Endodermal cell (in vitro differentiated cells): Measurements from ENCODE around the gene TXNDC2. TPM values are rescaled to one million over a fixed set of nuclear protein-coding genes. Genes with fewer than 3 reads are reported as not detected.

Experiments used
- DNase-seq: peaks from one replicate; pipeline ENCODE4 v3.0.0-alpha.2; 2017
- H3K27ac ChIP-seq: 2 replicates; pipeline ENCODE4 v1.5.1; 2013; ENCODE audit warnings: mild to moderate bottlenecking, low read depth, low read length, moderate library complexity
- H3K27me3 ChIP-seq: 2 replicates; pipeline ENCODE4 v1.6.1; 2013; ENCODE audit warnings: mild to moderate bottlenecking, low read length, moderate library complexity; ENCODE audit not compliant: insufficient read depth, control insufficient read depth, poor library complexity, severe bottlenecking
- H3K36me3 ChIP-seq: 2 replicates; pipeline ENCODE4 v1.7.0; 2013; ENCODE audit warnings: mild to moderate bottlenecking, low read length, moderate library complexity; ENCODE audit not compliant: control insufficient read depth, insufficient read depth
- H3K4me1 ChIP-seq: one replicate; pipeline ENCODE4 v1.7.0; 2013; ENCODE audit warnings: low read length; ENCODE audit not compliant: control insufficient read depth, insufficient read depth
- H3K4me3 ChIP-seq: 2 replicates; pipeline ENCODE4 v1.5.1; 2013; ENCODE audit warnings: mild to moderate bottlenecking, low read length, moderate library complexity
- H3K9ac ChIP-seq: 2 replicates; pipeline ENCODE4 v1.6.1; 2013; ENCODE audit warnings: mild to moderate bottlenecking, low read length, moderate library complexity; ENCODE audit not compliant: poor library complexity, severe bottlenecking; ENCODE audit errors: extremely low read depth
- H3K9me3 ChIP-seq: 2 replicates; pipeline ENCODE4 v1.6.1; 2013; ENCODE audit warnings: mild to moderate bottlenecking, low read length, moderate library complexity; ENCODE audit not compliant: control insufficient read depth
- H3K27ac Mint-ChIP-seq: 2 replicates; pipeline ENCODE4 v1.8.0; 2020; ENCODE audit warnings: mixed read lengths
- H3K27me3 Mint-ChIP-seq: 2 replicates; pipeline ENCODE4 v1.8.0; 2021; ENCODE audit warnings: mild to moderate bottlenecking, mixed read lengths; ENCODE audit not compliant: insufficient read depth
- H3K36me3 Mint-ChIP-seq: 2 replicates; pipeline ENCODE4 v1.8.0; 2020; ENCODE audit warnings: low read depth, mixed read lengths
- H3K4me1 Mint-ChIP-seq: 2 replicates; pipeline ENCODE4 v1.8.0; 2020; ENCODE audit warnings: mixed read lengths
- H3K4me3 Mint-ChIP-seq: 2 replicates; pipeline ENCODE4 v1.8.0; 2020; ENCODE audit warnings: mild to moderate bottlenecking, moderate library complexity, mixed read lengths
- H3K9me3 Mint-ChIP-seq: 2 replicates; pipeline ENCODE4 v1.8.0; 2020; ENCODE audit warnings: mild to moderate bottlenecking, mixed read lengths
- WGBS, 2 experiments: methylation state at CpG; one replicate each; pipeline versions ENCODE4 v1.1.5 to v1.1.7; 2013; ENCODE audit warnings: missing lambda C conversion rate in 2 of 2, mixed read lengths in 1 of 2; ENCODE audit not compliant: insufficient coverage in 1 of 2, insufficient read length in 1 of 2; 5-methylcytosine and 5-hydroxymethylcytosine counted together
- total RNA-seq, 2 donors: library from RNA; stranded (reverse); fragmentation: NEBNext Ultra II Directional in 1 of 2; extraction: Animal tissue kit (Norgen Biotek cat#: 25700) in 1 of 2; gene quantifications; 2 replicates in 1 of 2; 3 replicates in 1 of 2; pipeline ENCODE4 v1.2.1, GENCODE V29; 2021
- TF ChIP-seq, protein P1 (sequence below): fragments of 200-600 bp; sonication (generic); conservative IDR thresholded peaks from 2 replicates; pipeline ENCODE4 v1.5.0; 2021; ENCODE audit warnings: antibody characterized with exemption, mild to moderate bottlenecking

The TXNDC2 gene
- total RNA-seq, 2 donors from 2014 or later = not detected

DNA sequence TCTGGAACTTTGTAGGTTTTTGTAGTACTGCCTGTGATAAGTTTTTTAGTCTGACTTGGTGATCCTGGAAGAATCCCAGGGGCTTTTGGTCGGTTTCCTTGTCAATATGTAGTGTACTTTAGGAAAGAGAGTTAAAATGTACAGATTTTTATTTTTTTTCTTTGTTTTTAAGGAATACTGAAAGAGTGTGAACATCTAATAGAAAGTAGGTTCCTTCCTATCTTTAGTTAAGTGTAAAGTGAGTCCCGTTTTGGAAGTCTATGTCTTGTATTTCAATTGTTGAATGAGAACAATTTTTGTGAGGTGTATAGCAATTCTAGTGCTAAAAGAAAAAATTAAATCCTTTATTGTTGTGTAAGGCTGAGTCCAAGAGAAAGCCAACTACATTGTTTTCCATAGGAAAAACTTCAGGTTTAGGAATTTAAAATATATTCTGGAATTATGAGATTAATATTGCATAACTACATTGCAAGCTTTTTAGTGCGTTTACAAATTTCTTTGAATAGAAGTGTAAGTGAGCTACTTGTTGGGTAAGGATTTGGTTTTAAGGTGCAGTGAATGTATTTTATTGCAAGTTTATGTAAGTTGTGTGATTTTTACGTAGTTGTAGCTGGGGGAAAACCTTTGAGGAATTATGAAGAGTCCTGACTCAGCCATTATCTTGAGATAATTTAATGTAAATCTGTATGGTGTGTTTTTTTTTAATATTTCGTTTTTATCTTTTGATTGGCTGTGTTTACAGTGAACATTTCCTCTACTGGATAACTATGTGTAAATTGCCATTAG is 29.7 kb downstream of the TXNDC2 start:
- Mint-ChIP-seq H3K27me3 (peaks cover 6% of the 10 kb centered on the region), H3K4me1 (peaks cover 17% of the 10 kb centered on the region), H3K4me3 (peak overlapping the region; percentile 79), H3K9me3 (no peaks in the 10 kb centered on the region), H3K36me3 (no peaks in the 10 kb centered on the region), H3K27ac (peak overlapping the region; percentile 58)
- Histone ChIP-seq H3K27ac (no peak overlapping the region), H3K4me1 (peaks cover 9% of the 10 kb centered on the region), H3K9me3 (no peaks in the 10 kb centered on the region), H3K27me3 (peaks cover 4% of the 10 kb centered on the region), H3K36me3 (no peaks in the 10 kb centered on the region), H3K9ac (peak overlapping the region; percentile 71), H3K4me3 (peak overlapping the region; percentile 87)
- 34 to 54% methylated on average over 4 to 5 of the region's 5 CpGs for WGBS, 2 experiments
- TF ChIP-seq, protein P1, sequence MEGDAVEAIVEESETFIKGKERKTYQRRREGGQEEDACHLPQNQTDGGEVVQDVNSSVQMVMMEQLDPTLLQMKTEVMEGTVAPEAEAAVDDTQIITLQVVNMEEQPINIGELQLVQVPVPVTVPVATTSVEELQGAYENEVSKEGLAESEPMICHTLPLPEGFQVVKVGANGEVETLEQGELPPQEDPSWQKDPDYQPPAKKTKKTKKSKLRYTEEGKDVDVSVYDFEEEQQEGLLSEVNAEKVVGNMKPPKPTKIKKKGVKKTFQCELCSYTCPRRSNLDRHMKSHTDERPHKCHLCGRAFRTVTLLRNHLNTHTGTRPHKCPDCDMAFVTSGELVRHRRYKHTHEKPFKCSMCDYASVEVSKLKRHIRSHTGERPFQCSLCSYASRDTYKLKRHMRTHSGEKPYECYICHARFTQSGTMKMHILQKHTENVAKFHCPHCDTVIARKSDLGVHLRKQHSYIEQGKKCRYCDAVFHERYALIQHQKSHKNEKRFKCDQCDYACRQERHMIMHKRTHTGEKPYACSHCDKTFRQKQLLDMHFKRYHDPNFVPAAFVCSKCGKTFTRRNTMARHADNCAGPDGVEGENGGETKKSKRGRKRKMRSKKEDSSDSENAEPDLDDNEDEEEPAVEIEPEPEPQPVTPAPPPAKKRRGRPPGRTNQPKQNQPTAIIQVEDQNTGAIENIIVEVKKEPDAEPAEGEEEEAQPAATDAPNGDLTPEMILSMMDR = no peak
- no peak for DNase-seq

DNA sequence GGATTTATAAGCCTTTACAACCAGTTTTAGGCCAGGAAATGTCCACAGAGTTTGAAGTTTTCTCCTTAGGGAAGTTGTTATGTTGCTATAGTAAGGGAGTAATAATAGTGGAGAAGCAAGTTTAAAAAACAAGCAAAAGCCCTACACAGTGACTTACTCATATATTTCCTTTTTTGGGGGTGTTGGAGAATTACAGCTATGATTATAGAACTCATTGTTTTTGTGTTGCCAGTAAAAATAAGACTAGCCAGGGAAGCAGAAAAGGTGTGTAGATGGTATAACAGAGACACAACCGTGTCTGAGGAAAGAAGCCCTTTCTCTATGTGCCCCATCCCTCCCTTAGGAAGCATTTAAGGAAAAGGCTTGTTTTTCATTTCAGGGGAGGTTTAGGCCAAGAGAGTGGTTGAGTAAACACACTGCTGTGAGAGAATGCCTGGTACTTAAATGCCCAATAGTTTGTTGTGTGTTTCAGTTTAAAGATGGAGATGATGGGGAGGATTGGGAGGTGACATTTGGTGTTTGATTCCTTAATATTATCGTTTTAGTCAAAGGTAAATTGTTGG is 30.4 kb downstream of the TXNDC2 start:
- Histone ChIP-seq H3K9ac (no peak overlapping the region), H3K9me3 (no peaks in the 10 kb centered on the region), H3K4me1 (peaks cover 9% of the 10 kb centered on the region), H3K27me3 (no peaks in the 10 kb centered on the region), H3K4me3 (peak overlapping the region; percentile 87), H3K36me3 (no peaks in the 10 kb centered on the region), H3K27ac (no peak overlapping the region)
- WGBS, 2 experiments = 18 to 78% methylated on average over 1 to 2 of the region's 2 CpGs
- peaks cover 3% of the 10 kb centered on the region for H3K27me3 Mint-ChIP-seq
- TF ChIP-seq, protein P1 = no peak
- peaks cover 17% of the 10 kb centered on the region for H3K4me1 Mint-ChIP-seq
- DNase-seq = no peak
- no peaks in the 10 kb centered on the region for H3K36me3 Mint-ChIP-seq
- H3K4me3 Mint-ChIP-seq = peak overlapping the region; percentile 79
- H3K27ac Mint-ChIP-seq = no peak overlapping the region
- no peaks in the 10 kb centered on the region for H3K9me3 Mint-ChIP-seq

DNA sequence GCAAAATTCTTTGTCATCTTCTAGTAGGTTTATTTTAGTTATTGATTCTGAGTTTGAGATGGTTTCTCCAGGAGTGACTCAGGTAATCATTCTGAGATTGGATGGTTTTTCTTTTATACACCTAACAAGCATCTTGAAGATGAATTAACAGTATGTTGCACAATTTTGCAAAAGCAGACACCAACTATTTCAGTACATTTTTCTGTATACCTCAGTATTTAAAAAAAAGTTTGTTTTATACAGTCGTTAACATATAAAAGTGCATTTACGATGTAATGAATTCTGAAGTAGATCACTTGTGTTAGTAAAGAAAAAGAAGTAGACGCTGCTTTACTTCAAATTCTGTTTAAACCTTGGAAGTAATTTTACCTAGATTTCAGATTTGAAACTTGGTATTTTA is 31.0 kb downstream of the TXNDC2 start:
- H3K36me3 Mint-ChIP-seq = no peaks in the 10 kb centered on the region
- no peaks in the 10 kb centered on the region for H3K9me3 ChIP-seq
- peak overlapping the region; percentile 87 for H3K4me3 ChIP-seq
- no peak overlapping the region for H3K27ac ChIP-seq
- no peak overlapping the region for H3K4me3 Mint-ChIP-seq
- 94 to 100% methylated on average over 2 to 3 of the region's 3 CpGs for WGBS, 2 experiments
- H3K4me1 Mint-ChIP-seq = peaks cover 17% of the 10 kb centered on the region
- H3K27ac Mint-ChIP-seq = no peak overlapping the region
- no peaks in the 10 kb centered on the region for H3K27me3 ChIP-seq
- no peak overlapping the region for H3K9ac ChIP-seq
- TF ChIP-seq, protein P1 = no peak
- no peak for DNase-seq
- H3K9me3 Mint-ChIP-seq = no peaks in the 10 kb centered on the region
- no peaks in the 10 kb centered on the region for H3K36me3 ChIP-seq
- peaks cover 3% of the 10 kb centered on the region for H3K27me3 Mint-ChIP-seq
- peaks cover 9% of the 10 kb centered on the region for H3K4me1 ChIP-seq
